ENCODE data around the gene EXOC8. TPM values are rescaled to one million over a fixed set of nuclear protein-coding genes. Genes with fewer than 3 reads are reported as not detected.

EXOC8 gene, protein sequence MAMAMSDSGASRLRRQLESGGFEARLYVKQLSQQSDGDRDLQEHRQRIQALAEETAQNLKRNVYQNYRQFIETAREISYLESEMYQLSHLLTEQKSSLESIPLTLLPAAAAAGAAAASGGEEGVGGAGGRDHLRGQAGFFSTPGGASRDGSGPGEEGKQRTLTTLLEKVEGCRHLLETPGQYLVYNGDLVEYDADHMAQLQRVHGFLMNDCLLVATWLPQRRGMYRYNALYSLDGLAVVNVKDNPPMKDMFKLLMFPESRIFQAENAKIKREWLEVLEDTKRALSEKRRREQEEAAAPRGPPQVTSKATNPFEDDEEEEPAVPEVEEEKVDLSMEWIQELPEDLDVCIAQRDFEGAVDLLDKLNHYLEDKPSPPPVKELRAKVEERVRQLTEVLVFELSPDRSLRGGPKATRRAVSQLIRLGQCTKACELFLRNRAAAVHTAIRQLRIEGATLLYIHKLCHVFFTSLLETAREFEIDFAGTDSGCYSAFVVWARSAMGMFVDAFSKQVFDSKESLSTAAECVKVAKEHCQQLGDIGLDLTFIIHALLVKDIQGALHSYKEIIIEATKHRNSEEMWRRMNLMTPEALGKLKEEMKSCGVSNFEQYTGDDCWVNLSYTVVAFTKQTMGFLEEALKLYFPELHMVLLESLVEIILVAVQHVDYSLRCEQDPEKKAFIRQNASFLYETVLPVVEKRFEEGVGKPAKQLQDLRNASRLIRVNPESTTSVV
- 12.7 TPM for total RNA-seq (2021; ENCODE audit: unreplicated experiment)
- 3.5 and 4.5 TPM in 2 replicates for polyA plus RNA-seq (2012)
- Bru-seq, nascent RNA, result percentile 91 among the genes with signal in this experiment
- BruChase-seq, experiment 1, labeled RNA remaining after a 6-hour chase, result percentile 92 among the genes with signal in this experiment
- percentile 99 among the genes with signal in this experiment for BruChase-seq, experiment 2, labeled RNA remaining after a 2-hour chase
- long read RNA-seq, full-length matches to known transcripts, result 16 of 16 reads
- long read RNA-seq, partial matches to known transcripts, result 0 of 16 reads
- long read RNA-seq, other reads (novel, unspliced or antisense), result 0 of 16 reads

GRCh38 chr1:231337472-231338269 is at the start of gene EXOC8:
TSS of gene EXOC8 (minus strand) at chr1:231337852. CDS start at chr1:231337745, 107 bp downstream.
- Histone ChIP-seq H3K79me2 (ENCODE audit: insufficient read depth, low read length) (peaks cover 87% of the 10 kb centered on the region), H3K27ac (ENCODE audit: low read depth, low read length) (peak within 1 kb of the TSS; percentile 89), H3K36me3 (ENCODE audit: control insufficient read depth in 1 of 2, insufficient read depth in 2 of 2, low read length in 2 of 2) (peaks cover 3 to 10% of the 10 kb centered on the region in 2 experiments; a peak in 2 of 4 replicates), H4K20me1 (ENCODE audit: insufficient read depth) (no peaks in the 10 kb centered on the region), H3K9me3 (ENCODE audit: control insufficient read depth in 1 of 2, insufficient read depth in 1 of 2, low read depth in 1 of 2, low read length in 2 of 2) (no peaks in the 10 kb centered on the region), H3K27me3 (ENCODE audit: insufficient read depth, low read length) (no peaks in the 10 kb centered on the region), H3K4me1 (ENCODE audit: control insufficient read depth in 1 of 2, insufficient read depth in 2 of 2, low read length in 2 of 2) (peaks cover 14 to 28% of the 10 kb centered on the region in 2 experiments; a peak in 3 of 4 replicates), H3K9me2 (ENCODE audit: insufficient read depth) (no peaks in the 10 kb centered on the region), H3K4me2 (ENCODE audit: low read length) (peak within 1 kb of the TSS; percentile 83), H2AFZ (ENCODE audit: low read depth, low read length, poor library complexity, severe bottlenecking) (peak within 1 kb of the TSS; percentile 42), H3K4me3 (replicated peaks in 1 of 2; ENCODE audit: low read depth in 1 of 2, low read length in 2 of 2) (peak within 1 kb of the TSS; percentile 82 to 91), H3K9ac (ENCODE audit: low read length) (peak within 1 kb of the TSS; percentile 85)
- DNase-seq (ENCODE audit: low read depth, low spot score), result peak; percentile 94
- BruUV-seq (replicated peaks), result no TSS peak
- RAD21 ChIA-PET (ENCODE audit: low non-redundant PET in 1 of 2, low total read pairs in 2 of 2, uncharacterized antibody in 2 of 2, unreplicated experiment in 2 of 2), result interaction anchor here in 1 of 2 experiments (0.6 to 1.1 kb wide), 3 partner anchors 13 to 254 kb away, joined by 3 to 5 read pairs (median 3); no protein-coding TSS in a partner anchor
- intact Hi-C loops (cut with micrococcal nuclease), result no loop called here
- POLR2A ChIA-PET, result interaction anchor here (1.0 to 1.2 kb wide), 3 partner anchors 12 to 247 kb away, joined by 3 to 5 read pairs (median 4); no protein-coding TSS in a partner anchor
- CTCF ChIA-PET, result interaction anchor here (0.8 to 1.2 kb wide), 4 partner anchors 13 to 264 kb away, joined by 3 to 4 read pairs (median 3); no protein-coding TSS in a partner anchor
- peak; percentile 88 for ATAC-seq
- peak; percentile 13 for TF ChIP-seq POLR2A (IDR thresholded peaks at IDR 0.05; ENCODE audit: borderline replicate concordance, extremely low read depth, insufficient read depth, insufficient read length)
- TF ChIP-seq YY1 (IDR thresholded peaks at IDR 0.05; ENCODE audit: extremely low read depth, insufficient replicate concordance, low read depth, low read length), result peak; percentile 32
- no peak for TF ChIP-seq SRF (IDR thresholded peaks at IDR 0.05; ENCODE audit: low read depth)
- TF ChIP-seq POLR2AphosphoS5 (IDR thresholded peaks at IDR 0.05; ENCODE audit: low read depth, low read length), result peak; percentile 87
- TF ChIP-seq EGR1 (IDR thresholded peaks at IDR 0.05; ENCODE audit: low read depth), result no peak
- TF ChIP-seq TCF7L2 (IDR thresholded peaks at IDR 0.05; ENCODE audit: borderline replicate concordance, extremely low read depth, insufficient read depth, insufficient read length), result no peak
- TF ChIP-seq ZBTB33 (IDR thresholded peaks at IDR 0.05; ENCODE audit: extremely low read depth, insufficient replicate concordance, low read length), result peak; percentile 94
- no peak for TF ChIP-seq ZNF274 (IDR thresholded peaks at IDR 0.05; ENCODE audit: low read depth, low read length)
- TF ChIP-seq CEBPB (IDR thresholded peaks at IDR 0.05; ENCODE audit: low read depth), result no peak
- TF ChIP-seq FOSL1 (IDR thresholded peaks at IDR 0.05; ENCODE audit: low read depth), result no peak
- no peak; the same call in 1 of the 2 replicates for TF ChIP-seq SP1 (IDR thresholded peaks at IDR 0.05; ENCODE audit: low read depth)
- no peak for TF ChIP-seq EZH2 (IDR thresholded peaks at IDR 0.05)
- no peak for TF ChIP-seq JUND (IDR thresholded peaks at IDR 0.05)
- TF ChIP-seq CTCF (IDR thresholded peaks at IDR 0.05 in 2 of 3, conservative IDR thresholded peaks at IDR 0.05 in 1 of 3; ENCODE audit: borderline replicate concordance in 1 of 3, insufficient read depth in 1 of 3, low read depth in 2 of 3, low read length in 2 of 3), result no peak
- peak; percentile 99 for TF ChIP-seq ELF1 (IDR thresholded peaks at IDR 0.05; ENCODE audit: borderline replicate concordance, low read depth)
- no peak for TF ChIP-seq RAD21 (IDR thresholded peaks at IDR 0.05; ENCODE audit: low read depth)
- peak; percentile 92 for TF ChIP-seq SIN3A (IDR thresholded peaks at IDR 0.05; ENCODE audit: low read depth)

Data from HCT116 (cell line).